ENCODE data around the gene CNP.

Gene CNP

DNA sequence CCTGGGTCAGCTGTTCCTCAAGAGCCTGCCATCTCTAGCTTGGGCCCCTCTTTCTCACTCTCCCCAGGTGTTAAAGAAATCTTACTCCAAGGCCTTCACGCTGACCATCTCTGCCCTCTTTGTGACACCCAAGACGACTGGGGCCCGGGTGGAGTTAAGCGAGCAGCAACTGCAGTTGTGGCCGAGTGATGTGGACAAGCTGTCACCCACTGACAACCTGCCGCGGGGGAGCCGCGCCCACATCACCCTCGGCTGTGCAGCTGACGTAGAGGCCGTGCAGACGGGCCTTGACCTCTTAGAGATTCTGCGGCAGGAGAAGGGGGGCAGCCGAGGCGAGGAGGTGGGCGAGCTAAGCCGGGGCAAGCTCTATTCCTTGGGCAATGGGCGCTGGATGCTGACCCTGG, 6.8 kb downstream of the CNP start:
- no peak for DNase-seq

DNA sequence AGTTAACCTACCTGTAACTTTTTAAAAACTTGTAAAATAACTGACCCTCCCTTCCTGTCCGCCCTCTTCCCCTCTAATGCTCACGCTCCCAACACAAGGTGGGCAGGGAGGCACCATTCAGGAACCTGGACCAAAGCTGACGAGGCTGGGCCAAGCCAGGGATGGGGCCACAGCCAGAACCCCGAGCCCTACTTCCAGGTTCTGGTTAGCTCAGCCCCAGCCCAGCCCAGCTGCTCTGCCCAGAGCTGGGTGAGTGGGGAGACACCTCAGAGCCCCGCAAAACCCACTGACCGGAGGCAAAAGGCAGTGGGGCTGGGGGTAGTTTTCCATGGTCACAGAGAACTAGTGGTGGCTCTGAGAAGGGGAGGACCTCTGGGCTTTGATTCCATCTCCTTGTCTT, 7.4 kb downstream of the CNP start:
- DNase-seq = no peak

DNA sequence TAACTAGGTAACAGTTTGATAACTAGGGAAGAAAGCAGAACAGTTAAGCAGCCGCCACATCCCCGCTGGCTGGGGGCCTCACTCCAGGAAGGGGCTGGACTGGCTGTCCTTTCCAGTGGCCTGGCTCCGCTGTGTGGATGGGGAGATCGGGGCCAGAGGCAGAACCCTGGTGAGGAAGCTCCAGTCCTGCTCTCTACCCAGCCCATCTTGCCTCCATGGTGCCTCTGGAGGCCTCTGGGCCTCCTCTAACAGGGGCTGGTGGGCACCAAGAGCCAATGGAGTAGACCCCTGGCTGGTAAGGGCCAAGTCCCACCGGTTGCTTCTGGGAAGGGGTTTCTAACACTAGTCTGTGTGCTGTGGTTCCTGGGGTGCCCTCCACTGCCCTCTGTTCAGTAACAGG, 8.1 kb downstream of the CNP start:
- no peak for DNase-seq

DNA sequence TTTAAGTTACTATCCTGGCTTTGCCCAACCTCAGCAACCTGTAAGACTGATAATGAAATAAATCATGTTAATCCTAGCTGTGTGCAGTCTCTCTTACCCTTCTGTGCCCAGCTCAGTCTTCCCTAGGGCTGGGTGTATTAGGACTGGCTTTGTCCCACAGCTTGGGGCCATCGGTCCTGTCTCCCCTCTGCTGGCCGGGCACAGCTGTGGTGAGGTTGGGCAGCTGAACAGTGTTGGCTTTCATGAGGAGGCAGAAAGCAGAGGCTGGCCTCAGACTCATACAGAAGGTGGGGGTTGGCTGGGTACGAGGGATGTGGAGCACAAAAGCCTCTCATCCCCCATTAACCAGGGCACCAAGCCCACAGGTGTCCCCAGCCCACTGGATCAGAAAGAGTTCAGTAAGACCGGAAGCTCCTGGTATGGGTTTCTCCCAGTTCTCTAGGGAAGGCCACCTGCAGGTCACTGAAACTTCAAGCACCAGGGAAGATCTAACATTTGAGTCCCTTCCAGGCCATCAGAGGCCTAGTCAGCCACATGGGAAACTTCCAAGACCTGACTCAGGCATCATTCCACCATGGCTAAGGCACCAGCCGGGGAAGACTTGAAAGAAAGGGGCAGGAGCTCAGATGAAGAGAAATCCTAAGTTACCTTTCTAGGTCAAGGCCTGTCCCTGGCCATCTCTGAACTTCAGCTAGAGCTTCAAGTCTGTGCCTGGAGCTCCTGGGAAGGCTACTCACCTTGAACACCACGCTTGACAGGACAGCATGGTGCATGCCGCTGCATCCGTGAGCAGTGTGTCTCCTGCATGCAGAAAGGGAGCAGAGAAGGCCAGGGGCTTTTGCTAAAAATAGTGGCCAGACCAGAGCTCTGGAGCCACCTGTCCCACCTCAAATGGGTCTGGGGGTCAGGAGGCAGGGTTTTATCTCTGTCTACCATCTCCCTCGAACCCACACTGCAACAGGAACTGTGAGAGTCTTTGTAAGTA, 8.8 kb downstream of the CNP start:
- DNase-seq = no peak

DNA sequence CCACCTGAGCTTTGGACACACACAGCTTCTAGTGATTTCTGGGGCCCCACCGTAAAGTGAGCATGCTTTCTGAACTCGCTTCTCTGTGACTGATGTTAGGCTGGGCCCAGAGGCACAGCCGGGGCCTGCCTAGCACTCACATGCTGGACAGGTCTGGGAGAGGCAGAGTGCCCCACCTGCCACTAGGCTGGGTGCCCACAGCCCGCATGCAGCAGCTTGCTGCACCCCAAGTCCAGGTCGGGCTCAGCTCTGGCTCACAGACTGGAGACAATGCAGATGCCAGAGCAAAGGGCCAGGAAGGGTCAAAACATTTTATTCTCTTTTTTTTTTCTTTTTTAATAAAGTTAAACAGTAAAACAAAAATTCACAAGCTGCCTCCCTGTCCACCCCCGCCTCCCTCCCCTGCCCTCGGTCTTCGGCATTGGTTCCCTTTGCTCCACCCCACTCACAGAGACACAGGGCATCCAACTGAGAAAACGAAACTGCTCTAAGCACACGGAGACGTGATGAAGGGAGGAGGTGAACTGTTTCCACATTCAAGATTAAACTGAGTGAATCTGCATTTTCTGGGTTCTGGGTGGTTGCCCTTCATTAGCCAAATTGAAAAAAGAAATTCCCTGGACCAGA, 9.7 kb downstream of the CNP start:
- no peak for DNase-seq

DNA sequence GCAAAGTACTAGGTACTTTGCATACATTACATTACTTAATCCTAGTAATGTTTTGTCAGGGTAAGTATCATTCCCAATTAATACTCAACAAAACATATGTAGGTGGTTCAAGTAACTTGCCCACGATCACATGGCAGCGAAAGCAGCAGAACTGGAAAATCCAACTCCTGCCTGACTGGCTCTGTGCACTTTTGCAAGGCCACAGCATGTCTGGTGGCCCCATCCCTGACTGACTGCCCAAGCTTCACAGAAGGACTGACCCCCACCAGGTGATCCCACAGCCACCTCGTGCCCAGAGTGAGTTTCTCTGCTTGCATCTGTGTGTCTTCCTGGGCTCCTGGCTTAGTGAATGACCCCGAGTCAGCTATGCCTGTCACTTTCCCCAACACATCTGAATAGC, 11.4 kb downstream of the CNP start:
- DNase-seq = no peak

DNA sequence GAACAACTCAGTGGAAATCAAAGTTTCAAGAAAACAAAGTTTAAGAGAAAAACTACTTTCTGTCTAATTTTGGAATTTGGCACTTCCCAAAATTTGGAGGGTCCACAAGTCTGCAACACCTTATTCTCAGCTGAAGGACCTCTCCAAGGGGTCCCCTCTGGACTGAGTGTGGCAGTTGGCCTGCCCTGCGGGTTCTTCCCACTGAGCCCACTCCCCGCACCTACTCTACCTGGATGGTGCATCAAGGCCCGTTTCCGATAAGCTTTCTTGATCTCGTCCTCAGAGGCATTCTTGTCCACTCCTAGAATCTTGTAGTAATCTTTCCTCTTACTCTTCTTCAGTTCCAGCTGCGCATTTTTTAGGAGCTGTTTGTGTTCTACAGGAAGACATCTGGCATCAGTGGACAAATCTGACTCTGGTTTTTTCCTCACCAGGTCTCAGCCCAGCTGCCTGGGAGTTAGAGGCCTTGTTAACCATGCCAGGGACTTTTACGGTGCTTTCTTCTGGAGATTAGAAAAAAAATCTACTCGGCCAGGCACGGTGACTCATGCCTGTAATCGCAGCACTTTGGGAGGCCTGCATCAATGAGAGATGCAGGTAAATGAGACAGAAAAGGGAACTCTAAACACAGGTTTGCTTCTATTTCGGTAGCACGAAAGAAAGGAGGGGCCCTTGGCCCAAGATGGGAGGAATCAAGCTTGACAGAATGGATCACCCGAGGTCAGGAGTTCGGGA, 15.6 kb downstream of the CNP start:
- no peak for DNase-seq

DNA sequence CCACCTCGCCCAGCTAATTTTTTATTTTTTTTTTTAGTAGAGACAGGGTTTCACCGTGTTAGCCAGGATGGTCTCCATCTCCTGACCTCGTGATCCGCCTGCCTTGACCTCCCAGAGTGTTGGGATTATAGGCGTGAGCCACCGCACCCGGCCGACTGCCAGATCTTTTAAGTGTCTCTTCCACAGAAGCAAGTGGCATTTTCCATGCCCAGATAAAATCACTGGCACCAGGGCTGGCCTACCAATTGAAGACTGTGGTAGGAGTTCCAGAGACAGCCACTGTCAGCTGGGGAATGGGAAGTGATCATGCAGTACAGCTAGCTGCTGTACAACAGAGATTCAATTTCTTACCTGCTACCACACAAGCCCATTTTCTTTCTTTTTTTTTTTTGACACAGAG, 17.9 kb downstream of the CNP start:
- no peak for DNase-seq

DNA sequence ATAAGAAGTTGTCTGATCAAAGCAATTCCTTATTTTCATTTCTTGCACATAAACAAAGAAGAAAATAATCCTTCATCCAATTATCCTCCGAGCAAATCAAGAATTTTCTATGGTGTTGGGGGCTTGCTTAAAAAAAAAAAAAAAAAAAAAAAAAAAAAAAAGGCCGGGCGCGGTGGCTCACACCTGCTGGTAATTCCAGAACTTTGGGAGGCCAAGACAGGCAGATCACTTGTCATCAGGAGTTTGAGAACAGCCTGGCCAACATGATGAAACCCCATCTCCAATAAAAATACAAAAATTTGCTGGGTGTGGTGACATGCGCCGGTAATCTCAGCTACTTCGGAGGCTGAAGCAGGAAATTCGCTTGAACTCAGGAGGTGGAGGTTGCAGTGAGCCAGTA, 19.3 kb downstream of the CNP start:
- DNase-seq = no peak

DNA sequence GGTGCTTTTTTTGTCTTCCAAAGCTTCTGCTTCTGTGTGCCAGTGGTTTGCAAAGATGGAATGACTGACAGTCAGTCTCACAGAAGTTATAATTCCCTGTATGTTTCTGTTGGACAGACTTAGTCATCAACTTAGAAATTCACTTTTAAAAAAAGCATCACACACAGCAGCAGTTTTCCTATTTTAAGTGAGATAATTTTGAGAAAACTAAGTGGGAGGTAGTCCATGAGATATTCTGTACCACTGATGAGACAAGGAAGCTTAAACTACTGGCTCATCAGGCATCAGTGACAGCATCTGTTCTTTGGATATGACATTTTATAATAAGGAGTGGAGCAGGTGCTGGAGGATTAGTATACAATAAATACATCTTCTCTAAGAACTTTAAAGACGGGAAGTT, 20.0 kb downstream of the CNP start:
- no peak for DNase-seq

DNA sequence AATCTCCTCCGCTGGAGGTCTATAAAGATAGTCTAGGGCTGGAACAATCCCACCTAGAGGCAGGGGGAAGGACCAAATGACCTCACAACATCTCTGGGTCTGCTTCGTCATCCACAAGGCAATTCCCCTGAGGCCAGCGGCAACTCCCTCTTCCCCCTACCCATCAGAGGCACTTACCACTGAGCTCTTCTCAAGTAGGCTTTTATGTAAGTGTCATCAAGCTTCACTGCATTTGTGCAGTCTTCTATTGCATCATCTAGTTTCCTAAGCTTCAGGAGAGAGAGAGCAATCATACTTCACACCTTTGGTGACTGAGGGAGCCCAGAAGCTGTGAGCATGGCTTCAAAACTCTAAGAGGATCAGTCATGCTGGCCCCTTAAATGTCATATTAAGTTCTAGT, 21.0 kb downstream of the CNP start:
- no peak for DNase-seq

DNA sequence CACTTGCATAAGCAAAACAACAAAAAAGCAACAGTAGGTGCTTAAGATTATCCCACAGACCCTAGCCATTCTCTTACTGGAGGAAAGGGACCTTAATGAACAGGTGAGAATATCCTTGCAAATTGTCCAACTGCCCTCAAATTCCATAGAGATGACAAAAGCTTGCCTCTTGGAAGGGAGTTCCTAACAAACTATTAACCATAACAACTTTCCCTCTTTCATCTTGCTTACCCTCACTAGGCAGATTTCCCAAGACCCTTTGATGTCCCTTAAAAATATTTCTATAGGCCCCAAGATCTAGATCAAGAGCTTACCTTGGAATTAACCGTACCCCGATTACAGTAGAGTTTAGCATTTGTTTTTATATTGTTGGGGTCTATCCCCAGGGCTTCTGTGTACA, 21.8 kb downstream of the CNP start:
- DNase-seq = no peak

DNA sequence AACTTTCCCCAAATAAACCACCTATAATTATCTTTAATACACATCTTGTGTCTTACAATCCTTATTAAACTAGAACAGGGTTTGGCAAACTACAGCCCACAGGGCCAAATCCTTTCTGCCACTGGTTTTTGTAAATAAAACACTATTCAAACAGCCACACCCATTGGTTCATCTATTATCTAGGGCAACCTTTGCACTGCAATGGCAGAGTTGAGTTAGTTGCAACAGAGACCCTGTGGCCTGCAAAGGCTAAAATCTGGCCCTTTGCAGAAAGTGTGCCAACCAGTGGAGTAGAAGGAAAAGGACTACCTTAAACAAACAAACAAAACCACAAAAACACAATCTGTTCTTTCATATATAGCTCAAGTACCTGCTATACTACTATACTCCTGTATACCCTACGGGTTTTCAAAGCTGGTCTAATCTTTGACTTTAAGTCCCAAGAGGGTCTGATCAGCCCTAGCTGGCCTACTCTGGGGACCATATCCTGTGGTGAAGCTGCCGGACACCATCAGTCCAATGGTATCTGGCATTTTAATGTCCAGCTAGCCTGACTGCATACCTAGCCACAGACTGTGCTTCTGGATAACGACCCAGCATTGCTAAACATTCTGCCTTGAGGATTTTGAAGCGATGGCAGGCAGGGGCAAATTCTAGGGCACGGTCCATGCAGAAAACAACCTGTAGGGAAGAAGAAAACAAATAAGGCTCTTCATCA, 23.3 kb downstream of the CNP start:
- no peak for DNase-seq

DNA sequence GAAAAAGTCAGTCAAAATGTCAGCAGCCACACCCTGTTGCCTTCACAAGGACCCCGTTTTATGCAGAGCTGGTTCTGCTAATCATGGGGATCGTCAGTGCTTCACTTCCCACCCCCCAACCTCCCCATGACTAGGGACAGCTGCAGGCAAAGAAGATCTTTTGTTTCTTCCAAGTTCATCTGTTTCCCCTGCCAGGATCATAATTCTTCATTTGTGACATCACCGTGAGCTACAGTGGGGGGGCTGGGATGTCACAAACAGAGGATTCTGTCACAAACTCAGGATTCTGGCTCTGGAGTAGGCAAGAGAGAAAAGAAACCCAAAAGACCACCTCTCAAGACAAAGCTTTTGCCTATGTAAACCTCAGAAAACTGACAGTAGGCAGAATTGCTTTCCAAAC, 26.0 kb downstream of the CNP start:
- no peak for DNase-seq

DNA sequence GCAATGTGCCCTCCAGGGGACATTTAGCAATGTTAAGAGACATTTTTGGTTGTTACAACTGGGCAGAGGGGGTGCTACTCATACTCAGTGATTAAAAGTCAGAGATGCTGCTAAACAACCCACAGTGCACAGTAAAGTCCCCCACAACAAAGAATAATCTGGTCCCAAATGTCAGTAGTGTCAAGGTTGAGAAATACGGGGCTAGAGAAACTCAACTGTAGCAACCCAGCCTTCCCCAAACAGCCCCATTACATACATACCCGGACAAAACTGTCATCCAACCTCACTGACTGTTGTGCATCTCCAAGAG, 30.2 kb downstream of the CNP start:
- DNase-seq = no peak

DNA sequence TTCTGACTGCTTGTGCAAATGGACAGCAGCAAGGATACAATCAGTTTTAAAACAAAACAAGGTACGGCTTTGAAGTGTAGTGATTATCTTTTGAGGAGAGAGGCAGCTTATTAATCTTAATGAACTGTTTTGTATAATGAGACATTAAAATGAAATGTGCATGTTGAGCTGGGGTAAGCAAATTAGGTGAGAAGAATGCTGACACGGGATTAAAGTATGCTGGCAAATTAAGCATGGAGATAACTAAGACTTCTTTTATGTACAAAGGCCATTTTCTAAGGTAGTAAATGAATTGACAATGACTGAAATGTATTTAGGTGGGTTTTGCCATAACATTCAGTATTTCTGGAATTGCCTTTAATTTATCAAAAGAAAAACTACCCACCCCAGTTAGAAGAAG, 31.9 kb downstream of the CNP start:
- DNase-seq = no peak

DNA sequence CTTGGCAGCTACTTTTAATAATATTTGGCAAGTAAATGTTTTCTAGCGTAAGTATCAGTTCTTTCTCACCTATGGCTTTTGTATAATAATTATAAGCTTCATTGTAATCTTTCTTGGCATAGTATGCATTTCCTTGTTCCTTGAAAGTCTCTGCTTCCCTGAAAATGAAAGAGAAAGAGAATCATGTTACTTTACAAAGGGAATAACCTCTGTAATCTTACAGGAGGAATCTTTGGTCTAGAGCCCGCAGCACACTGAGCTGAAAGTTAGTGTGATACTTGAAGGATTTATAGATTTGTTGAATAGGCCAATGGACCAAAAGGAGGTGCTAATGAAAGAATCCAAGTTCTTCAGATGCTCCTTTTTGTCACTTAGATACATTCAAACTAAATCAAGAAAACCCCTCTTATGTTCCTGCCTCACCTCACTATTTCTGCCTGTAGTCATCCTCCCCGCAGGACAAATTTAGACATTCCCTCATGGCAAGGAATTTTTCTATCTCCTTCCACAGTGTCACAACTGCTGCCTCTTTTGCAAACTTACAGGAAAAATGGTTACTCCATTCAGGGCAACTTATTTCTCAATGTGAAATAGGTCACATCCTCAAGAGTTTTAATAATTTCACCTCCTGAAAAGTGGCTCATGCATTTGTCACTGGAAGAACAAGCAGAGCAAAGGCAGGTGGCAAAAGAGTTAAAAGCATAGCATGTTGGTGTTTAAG, 34.0 kb downstream of the CNP start:
- DNase-seq = no peak

DNA sequence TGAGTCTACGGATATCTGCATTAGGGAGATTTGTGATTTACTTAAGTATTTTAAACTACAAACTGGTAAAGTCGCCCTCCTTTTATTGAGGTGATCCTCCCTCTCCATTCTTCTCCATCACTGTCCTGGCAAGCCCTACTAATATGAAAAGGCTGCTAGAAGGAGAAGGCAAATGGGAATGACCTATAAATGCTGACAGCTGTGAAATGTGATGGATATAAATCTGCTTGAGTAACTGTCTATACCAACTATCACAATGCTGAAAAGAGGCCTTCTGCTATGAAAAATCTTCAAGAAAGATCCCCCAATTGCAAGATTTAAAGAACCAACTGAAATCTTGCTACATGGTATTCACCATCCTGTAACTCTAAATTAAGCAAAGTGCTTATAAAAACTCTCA, 35.1 kb downstream of the CNP start:
- no peak for DNase-seq

DNA sequence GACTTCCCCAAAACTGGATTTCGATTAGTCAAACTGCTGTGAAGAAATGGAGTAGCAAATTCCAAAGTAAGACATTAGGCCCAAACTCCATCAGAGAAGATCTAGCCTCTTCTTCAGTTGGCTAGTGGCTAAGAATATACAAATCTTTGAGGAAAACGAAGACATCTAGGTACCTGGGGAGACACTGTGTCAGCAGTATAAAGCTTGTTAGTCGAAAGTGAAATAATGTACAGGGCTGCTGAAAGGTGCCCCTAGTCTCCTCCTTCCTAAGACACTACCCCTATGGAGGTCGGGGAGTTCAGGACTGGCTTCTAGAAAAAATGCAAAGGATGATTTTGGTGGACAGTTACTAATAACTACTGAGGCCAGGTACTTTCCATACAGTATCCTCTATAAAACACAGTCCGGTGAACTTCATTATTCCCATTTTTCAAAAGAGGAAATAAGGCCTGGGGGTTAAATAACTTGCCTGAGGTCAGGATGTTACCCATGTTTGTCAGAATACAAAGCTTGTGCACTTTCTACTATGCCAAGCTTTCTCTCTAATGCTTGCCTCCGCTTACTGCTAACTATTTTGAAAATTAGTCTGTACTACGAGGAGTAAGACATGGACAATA, 35.7 kb downstream of the CNP start:
- no peak for DNase-seq

DNA sequence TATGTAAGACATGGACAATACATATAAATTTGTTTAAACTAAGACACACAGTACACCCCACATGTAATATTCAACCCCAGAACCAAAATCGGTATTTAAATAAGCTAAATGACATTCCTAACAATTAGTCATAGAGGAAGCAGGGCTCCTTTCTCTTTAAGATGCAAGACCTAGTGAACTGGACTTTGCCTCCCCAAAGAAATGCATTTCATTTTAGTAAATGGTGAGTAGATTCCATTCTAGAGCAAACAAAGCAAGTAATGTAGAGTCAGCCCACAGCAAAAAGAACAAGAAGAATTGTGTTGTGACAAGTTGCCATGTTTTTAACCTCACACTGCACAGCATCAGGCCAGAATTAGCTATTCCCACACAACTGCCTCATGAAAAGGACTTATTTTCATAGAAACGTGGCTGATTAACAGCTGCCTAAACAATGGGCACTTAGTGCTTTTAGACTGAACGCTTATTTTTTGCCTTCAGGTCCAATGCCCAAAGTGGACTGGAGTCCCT, 36.3 kb downstream of the CNP start:
- DNase-seq = no peak

DNA sequence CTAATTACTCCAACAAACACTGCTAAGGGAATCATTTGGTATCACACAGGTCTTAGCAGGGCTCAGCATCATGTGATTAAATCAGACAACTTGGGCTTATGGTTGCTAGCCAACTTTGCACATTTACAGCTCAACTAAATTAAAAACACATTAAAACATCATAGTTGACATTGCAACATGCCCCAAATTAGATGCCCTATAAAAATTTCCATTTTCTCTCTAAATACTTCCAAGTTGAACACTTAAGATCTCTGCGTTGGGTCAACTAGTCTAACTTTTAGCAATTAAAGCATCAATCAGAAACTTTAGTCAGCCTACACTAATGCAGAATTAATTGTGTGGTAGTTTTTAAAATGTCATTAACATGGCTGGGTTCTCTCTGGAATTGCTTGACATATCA, 38.6 kb downstream of the CNP start:
- DNase-seq = no peak

DNA sequence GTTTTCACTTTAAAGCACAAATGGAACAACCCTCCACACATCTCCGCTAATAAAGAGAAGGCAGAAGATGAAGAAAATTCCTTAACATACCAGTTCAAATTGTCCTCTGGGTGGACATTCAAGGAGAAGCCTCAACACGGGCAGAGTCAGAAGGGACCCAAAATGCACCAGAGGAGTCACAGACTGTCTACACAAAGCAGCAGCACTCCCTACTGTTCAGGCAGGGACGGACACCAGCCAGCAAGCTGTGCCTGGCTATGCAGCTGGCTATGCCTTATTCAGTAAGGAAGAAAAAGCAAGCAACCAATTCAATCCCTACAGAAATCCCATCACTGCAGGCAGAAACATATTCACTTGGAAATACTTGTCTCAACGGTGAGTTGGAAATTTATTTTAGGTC, 42.6 kb downstream of the CNP start:
- DNase-seq = no peak
